ENCODE results near the gene FRZB.

- TF ChIP-seq GATA2 (IDR thresholded peaks at IDR 0.05; ENCODE audit: low read depth, low read length), result no peak
- TF ChIP-seq GATA3 (IDR thresholded peaks at IDR 0.05; ENCODE audit: low read depth, low read length), result no peak
These were observed 35.3 kb downstream of the FRZB start for GRCh38 chr2:182831101-182831500.
